HepG2 (cell line): ENCODE measurements around the gene BCAT1. TPM values are rescaled to one million over a fixed set of nuclear protein-coding genes. Genes with fewer than 3 reads are reported as not detected.

Source experiments
- ATAC-seq: fragments of 200-7000 bp; cut with Tn5 transposase; 3 replicates; pipeline ENCODE4 v1.9.1; 2020; ENCODE audit warnings: mild to moderate bottlenecking, moderate library complexity
- BruUV-seq: library from RNA; stranded (reverse); fragments of 400-500 nt; replicated peaks from 2 replicates; lab custom pipeline; 2021; lab: Mats Ljungman, UMichigan
- CTCF ChIA-PET: fragments of 300-600 bp; formaldehyde crosslinking; extraction: SDS; loops from one replicate; lab custom pipeline; 2021; ENCODE audit warnings: low total read pairs, inconsistent platforms, low intra/inter-chr PET ratio; lab: Yijun Ruan, JAX
- POLR2A ChIA-PET: fragments of 350-600 bp; sonication (Branson Sonifier 250); formaldehyde crosslinking; loops from one replicate; lab custom pipeline; 2020; ENCODE audit warnings: antibody characterized with exemption, inconsistent platforms; lab: Yijun Ruan, JAX
- DNase-seq: peaks from one replicate; pipeline ENCODE4 v3.0.0-alpha.2; 2015; ENCODE audit warnings: low spot score
- FAIRE-seq: peaks from 3 replicates; lab custom pipeline; 2011; peaks lifted over from hg19 to GRCh38; lab: Jason Lieb, UNC
- H2AFZ ChIP-seq: one replicate; pipeline ENCODE4 v1.6.1; 2011; ENCODE audit warnings: low read length, inconsistent platforms
- H3K27ac ChIP-seq: fragments of 300-600 bp; 3 replicates; pipeline ENCODE4 v1.8.0; 2011; ENCODE audit warnings: mixed run types, mild to moderate bottlenecking, mixed read lengths, low read length, inconsistent platforms; ENCODE audit not compliant: insufficient read depth; ENCODE audit errors: extremely low read length
- H3K27me3 ChIP-seq, 2 experiments: fragments of 200-600 bp in 1 of 2; 2 replicates in 1 of 2; 3 replicates in 1 of 2; pipeline versions ENCODE4 v1.6.0 to v1.8.0; 2011; ENCODE audit warnings: low read length in 2 of 2, mild to moderate bottlenecking in 2 of 2, moderate library complexity in 2 of 2, inconsistent platforms in 1 of 2; ENCODE audit not compliant: insufficient read depth in 2 of 2, control insufficient read depth in 1 of 2
- H3K36me3 ChIP-seq, 2 experiments: fragments of 200-600 bp in 1 of 2; replicated peaks in 1 of 2; 2 replicates in 1 of 2; 3 replicates in 1 of 2; pipeline versions ENCODE4 v1.5.1 to v1.8.0; 2011; ENCODE audit warnings: low read length in 2 of 2, inconsistent platforms in 1 of 2; ENCODE audit not compliant: insufficient read depth in 2 of 2, control insufficient read depth in 1 of 2
- H3K4me1 ChIP-seq: 2 replicates; pipeline ENCODE4 v1.5.1; 2012; ENCODE audit warnings: low read length, inconsistent platforms; ENCODE audit not compliant: insufficient read depth
- H3K4me2 ChIP-seq: 2 replicates; pipeline ENCODE4 v1.6.0; 2011; ENCODE audit warnings: low read depth, low read length, inconsistent platforms
- H3K4me3 ChIP-seq, 3 experiments: fragments of 200-600 bp in 1 of 3; sonication (generic), shearing (Covaris generic) in 1 of 3; replicated peaks in 1 of 3; 2 replicates each; pipeline ENCODE4 v1.5.1; 2011 to 2016; ENCODE audit warnings: low read length in 3 of 3, inconsistent platforms in 2 of 3, low read depth in 2 of 3, mild to moderate bottlenecking in 2 of 3, control low read depth in 1 of 3, mixed read lengths in 1 of 3; ENCODE audit not compliant: insufficient read depth in 1 of 3
- H3K79me2 ChIP-seq: one replicate; pipeline ENCODE4 v1.6.1; 2011; ENCODE audit warnings: low read length, inconsistent platforms; ENCODE audit not compliant: insufficient read depth
- H3K9ac ChIP-seq: 2 replicates; pipeline ENCODE4 v1.6.0; 2011; ENCODE audit warnings: mild to moderate bottlenecking, low read depth, low read length, inconsistent platforms; ENCODE audit not compliant: insufficient read depth
- H3K9me3 ChIP-seq: 2 replicates; pipeline ENCODE4 v1.5.1; 2012; ENCODE audit warnings: mild to moderate bottlenecking, low read length
- H4K20me1 ChIP-seq: 2 replicates; pipeline ENCODE4 v1.6.0; 2011; ENCODE audit warnings: inconsistent platforms, mild to moderate bottlenecking, low read length, moderate library complexity; ENCODE audit not compliant: insufficient read depth
- FOXK2 ChIP-seq: fragments of 450-650 bp; IDR thresholded peaks from 2 replicates; pipeline ENCODE4 v1.6.1; 2016
- MED8 ChIP-seq: sonication (generic); formaldehyde crosslinking; IDR thresholded peaks from 2 replicates; pipeline ENCODE4 v1.8.1; 2023; ENCODE audit warnings: mild to moderate bottlenecking, missing genetic modification reagents; ENCODE audit not compliant: insufficient replicate concordance
- SETDB1 ChIP-seq: sonication (generic); formaldehyde crosslinking; IDR thresholded peaks from 2 replicates; pipeline ENCODE4 v1.5.1; 2020; ENCODE audit warnings: missing genetic modification reagents, mild to moderate bottlenecking, borderline replicate concordance
- TAF15 ChIP-seq: fragments of 200-400 bp; formaldehyde crosslinking; IDR thresholded peaks from one replicate; pipeline ENCODE4 v1.6.1; 2018; ENCODE audit warnings: mild to moderate bottlenecking, low read depth, low read length; ENCODE audit not compliant: poor library complexity, severe bottlenecking
- TARDBP ChIP-seq: sonication (generic); formaldehyde crosslinking; IDR thresholded peaks from 2 replicates; pipeline ENCODE4 v1.8.0; 2022; ENCODE audit warnings: mild to moderate bottlenecking, missing genetic modification reagents
- ZNF230 ChIP-seq: sonication (generic); formaldehyde crosslinking; IDR thresholded peaks from 2 replicates; pipeline ENCODE4 v1.4.0; 2020; ENCODE audit warnings: mild to moderate bottlenecking, missing genetic modification reagents
- ZNF782 ChIP-seq: sonication (generic); formaldehyde crosslinking; IDR thresholded peaks from 2 replicates; pipeline ENCODE4 v1.4.0; 2020; ENCODE audit warnings: missing genetic modification reagents, mild to moderate bottlenecking, borderline replicate concordance
- ZSCAN29 ChIP-seq: sonication (generic); formaldehyde crosslinking; conservative IDR thresholded peaks from 2 replicates; pipeline ENCODE4 v1.4.0; 2020; ENCODE audit warnings: mild to moderate bottlenecking, missing genetic modification reagents
- WGBS: methylation state at CpG from one replicate; pipeline ENCODE4 v1.1.6; 2017; ENCODE audit warnings: low lambda C conversion rate; 5-methylcytosine and 5-hydroxymethylcytosine counted together
- in situ Hi-C: cut with HindIII; loops from 2 replicates; pipeline ENCODE4 v1.10.0; 2017; ENCODE audit warnings: low pct_unique_long_range_greater_than_20kb; ENCODE audit not compliant: extremely low pct_ligation_motif_present
- intact Hi-C: fragments of 100-400 bp; cut with micrococcal nuclease; formaldehyde crosslinking; loops from one replicate; pipeline ENCODE4 v1.10.0; 2022; ENCODE audit not compliant: unreplicated experiment
- polyA plus RNA-seq, 8 experiments: library from polyadenylated mRNA; depleted of rRNA in 3 of 8; stranded (reverse) in 7 of 8; unstranded in 1 of 8; fragments of >200 nt; fragmentation: Illumina TruSeq in 4 of 8; extraction: Trizol in 4 of 8; gene quantifications; 2 replicates each; pipeline versions ENCODE4 v1.2.1 to v1.2.3, GENCODE V29; 2011 to 2016; ENCODE audit warnings: low read depth in 4 of 8, missing spikeins in 1 of 8, mixed read lengths in 1 of 8; ENCODE audit not compliant: insufficient read depth in 1 of 8
- total RNA-seq, 5 experiments: library from RNA; depleted of rRNA; stranded (reverse); fragments of >200 nt; fragmentation: Illumina TruSeq; extraction: Trizol; gene quantifications; 2 replicates each; pipeline ENCODE4 v1.2.3, GENCODE V29; 2016; ENCODE audit warnings: low read depth in 1 of 5
- TF ChIP-seq, protein P1 (sequence below): sonication (generic); formaldehyde crosslinking; IDR thresholded peaks from 2 replicates; pipeline ENCODE4 v1.4.0; 2020; ENCODE audit warnings: missing genetic modification reagents

The BCAT1 gene
- total and polyA plus RNA-seq, 2 of the 13 experiments (the other 11 are each of a cell fraction or from before 2014, with no cell fraction given): 8.0 to 75.5 TPM

DNA sequence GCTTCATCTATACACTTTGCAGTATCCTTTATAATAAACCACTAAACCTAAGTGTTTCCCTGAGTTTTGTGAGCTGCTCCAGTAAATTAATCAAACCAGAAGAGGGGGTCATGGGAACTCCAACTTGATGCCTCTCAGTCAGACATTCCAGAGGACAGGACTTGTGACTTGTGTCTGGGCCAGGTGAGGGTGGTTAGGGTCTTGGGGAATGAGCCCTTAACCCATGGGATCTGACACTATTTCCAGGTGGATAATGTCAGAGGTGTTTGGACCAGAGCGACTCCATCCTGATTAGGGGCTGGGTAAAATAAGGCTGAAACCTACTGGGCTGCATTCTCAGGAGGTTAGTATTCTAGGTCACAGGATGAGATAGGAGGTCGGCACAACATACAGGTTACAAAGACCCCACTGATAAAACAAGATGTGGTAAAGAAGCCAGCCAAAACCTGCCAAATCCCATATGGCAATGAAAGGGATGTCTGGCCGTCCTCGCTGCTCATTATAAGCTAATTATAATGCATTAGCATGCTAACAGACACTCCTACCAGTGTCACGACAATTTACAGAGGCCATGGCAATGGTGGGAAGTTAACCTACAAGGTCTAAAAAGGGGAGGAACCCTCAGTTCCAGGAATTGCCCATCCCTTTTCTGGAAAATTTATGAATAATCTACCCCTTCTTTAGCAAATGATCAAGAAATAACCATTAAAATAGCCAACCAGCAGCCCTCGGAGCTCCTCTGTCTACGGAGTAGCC, 58.7 kb downstream of the BCAT1 start:
- in situ Hi-C loops (no loop called here), intact Hi-C loops (no loop called here)
- H3K4me2 ChIP-seq: no peak overlapping the region
- no TSS peak for BruUV-seq
- no peaks in the 10 kb centered on the region for H3K27me3 ChIP-seq
- H3K4me1 ChIP-seq: no peaks in the 10 kb centered on the region
- H3K27ac ChIP-seq: no peak overlapping the region
- DNase-seq: no peak
- H3K9ac ChIP-seq: no peak overlapping the region
- POLR2A ChIA-PET: no interaction called here
- CTCF ChIA-PET: no interaction called here
- no peak overlapping the region for H2AFZ ChIP-seq
- no peaks in the 10 kb centered on the region for H4K20me1 ChIP-seq
- TF ChIP-seq ZNF230 (CRISPR knock-in tag) (no peak), SETDB1 (CRISPR knock-in tag) (no peak), MED8 (no peak), TAF15 (no peak), TARDBP (no peak), ZSCAN29 (no peak), ZNF782 (CRISPR knock-in tag) (no peak), FOXK2 (no peak)
- TF ChIP-seq, protein P1, sequence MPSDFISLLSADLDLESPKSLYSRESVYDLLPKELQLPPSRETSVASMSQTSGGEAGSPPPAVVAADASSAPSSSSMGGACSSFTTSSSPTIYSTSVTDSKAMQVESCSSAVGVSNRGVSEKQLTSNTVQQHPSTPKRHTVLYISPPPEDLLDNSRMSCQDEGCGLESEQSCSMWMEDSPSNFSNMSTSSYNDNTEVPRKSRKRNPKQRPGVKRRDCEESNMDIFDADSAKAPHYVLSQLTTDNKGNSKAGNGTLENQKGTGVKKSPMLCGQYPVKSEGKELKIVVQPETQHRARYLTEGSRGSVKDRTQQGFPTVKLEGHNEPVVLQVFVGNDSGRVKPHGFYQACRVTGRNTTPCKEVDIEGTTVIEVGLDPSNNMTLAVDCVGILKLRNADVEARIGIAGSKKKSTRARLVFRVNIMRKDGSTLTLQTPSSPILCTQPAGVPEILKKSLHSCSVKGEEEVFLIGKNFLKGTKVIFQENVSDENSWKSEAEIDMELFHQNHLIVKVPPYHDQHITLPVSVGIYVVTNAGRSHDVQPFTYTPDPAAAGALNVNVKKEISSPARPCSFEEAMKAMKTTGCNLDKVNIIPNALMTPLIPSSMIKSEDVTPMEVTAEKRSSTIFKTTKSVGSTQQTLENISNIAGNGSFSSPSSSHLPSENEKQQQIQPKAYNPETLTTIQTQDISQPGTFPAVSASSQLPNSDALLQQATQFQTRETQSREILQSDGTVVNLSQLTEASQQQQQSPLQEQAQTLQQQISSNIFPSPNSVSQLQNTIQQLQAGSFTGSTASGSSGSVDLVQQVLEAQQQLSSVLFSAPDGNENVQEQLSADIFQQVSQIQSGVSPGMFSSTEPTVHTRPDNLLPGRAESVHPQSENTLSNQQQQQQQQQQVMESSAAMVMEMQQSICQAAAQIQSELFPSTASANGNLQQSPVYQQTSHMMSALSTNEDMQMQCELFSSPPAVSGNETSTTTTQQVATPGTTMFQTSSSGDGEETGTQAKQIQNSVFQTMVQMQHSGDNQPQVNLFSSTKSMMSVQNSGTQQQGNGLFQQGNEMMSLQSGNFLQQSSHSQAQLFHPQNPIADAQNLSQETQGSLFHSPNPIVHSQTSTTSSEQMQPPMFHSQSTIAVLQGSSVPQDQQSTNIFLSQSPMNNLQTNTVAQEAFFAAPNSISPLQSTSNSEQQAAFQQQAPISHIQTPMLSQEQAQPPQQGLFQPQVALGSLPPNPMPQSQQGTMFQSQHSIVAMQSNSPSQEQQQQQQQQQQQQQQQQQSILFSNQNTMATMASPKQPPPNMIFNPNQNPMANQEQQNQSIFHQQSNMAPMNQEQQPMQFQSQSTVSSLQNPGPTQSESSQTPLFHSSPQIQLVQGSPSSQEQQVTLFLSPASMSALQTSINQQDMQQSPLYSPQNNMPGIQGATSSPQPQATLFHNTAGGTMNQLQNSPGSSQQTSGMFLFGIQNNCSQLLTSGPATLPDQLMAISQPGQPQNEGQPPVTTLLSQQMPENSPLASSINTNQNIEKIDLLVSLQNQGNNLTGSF (CRISPR knock-in tag): no peak
- peaks cover 0 to 6% of the 10 kb centered on the region in 2 experiments; a peak in 1 of 5 replicates for H3K36me3 ChIP-seq
- no peak for FAIRE-seq
- H3K4me3 ChIP-seq: no peak overlapping the region
- H3K9me3 ChIP-seq: no peaks in the 10 kb centered on the region
- ATAC-seq: no peak
- no peaks in the 10 kb centered on the region for H3K79me2 ChIP-seq
- WGBS: 98% methylated on average over 7 of the region's 7 CpGs
